Measurements from ENCODE around the gene TP73. TPM values are rescaled to one million over a fixed set of nuclear protein-coding genes. Genes with fewer than 3 reads are reported as not detected.

TP73 gene
- total RNA-seq, 1 donor from 2014 or later: not detected

DNA sequence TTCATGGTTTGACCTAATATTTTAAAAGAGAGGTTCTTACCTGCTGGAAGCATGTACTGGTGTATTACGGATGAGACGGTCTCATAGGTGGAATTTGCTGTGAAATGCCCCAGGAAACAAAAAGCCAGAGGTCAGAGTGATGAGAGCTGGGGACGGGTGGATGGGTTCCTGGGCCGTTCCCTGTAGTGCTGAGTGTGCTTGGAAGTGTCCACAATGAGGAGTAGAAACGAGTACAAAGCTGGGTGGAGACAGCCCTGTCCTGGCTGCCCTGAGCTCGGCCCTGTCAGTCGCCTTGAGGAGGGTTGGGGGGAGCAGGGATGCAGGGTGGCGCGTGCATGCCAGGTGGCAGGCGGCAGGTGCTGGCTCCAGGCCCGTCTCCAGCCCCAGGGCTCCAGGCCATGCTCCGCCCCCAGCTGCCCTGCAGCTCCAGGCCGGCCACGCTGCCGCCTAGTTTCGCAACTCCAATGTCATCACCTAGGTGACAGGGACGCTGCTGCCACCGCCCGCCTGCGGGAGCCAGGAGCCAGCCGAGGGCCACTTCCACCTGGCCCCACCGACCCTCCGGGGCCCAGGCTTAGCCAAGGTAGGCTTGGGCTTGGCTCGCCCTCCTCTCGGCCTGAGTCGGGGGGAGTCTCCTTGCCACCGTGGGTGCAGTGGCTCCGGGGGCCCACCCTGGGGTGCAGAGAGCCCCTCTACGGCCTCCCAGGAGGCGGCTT, 16.4 kb downstream of the TP73 start:
- Histone ChIP-seq H3K27me3 (no peaks in the 10 kb centered on the region), H3K27ac (no peak overlapping the region), H3K4me1 (no peaks in the 10 kb centered on the region), H3K36me3 (no peaks in the 10 kb centered on the region), H3K9me3 (no peaks in the 10 kb centered on the region), H3K4me3 (no peak overlapping the region)
- no peak for DNase-seq (ENCODE audit: low spot score in 2 of 2)
- intact Hi-C loops (cut with DNase I): no loop called here
- no peak for TF ChIP-seq CTCF (IDR thresholded peaks at IDR 0.05)

DNA sequence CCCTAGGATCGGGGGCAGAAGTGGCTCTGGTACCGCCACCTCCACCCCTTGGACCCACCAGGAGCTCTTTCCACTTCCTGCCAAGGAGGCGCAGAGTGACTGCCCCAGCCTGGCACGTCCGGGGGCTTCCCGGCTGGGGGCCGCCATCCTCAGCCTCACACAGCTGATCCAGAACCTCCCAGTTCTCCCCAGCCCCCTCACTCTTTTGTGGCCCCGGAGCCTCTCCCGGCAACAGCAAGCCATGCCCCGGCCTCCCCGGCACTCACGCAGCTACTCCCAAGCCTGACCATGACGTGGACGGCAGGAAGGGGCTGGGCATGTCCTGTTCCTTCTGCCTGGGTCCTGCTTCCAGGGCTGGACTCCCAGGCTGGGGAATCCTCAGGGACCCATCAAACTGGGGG, 17.1 kb downstream of the TP73 start:
- Histone ChIP-seq H3K9me3 (no peaks in the 10 kb centered on the region), H3K4me1 (no peaks in the 10 kb centered on the region), H3K4me3 (no peak overlapping the region), H3K27ac (no peak overlapping the region), H3K27me3 (no peaks in the 10 kb centered on the region), H3K36me3 (no peaks in the 10 kb centered on the region)
- intact Hi-C loops (cut with DNase I): no loop called here
- DNase-seq (ENCODE audit: low spot score in 2 of 2): no peak
- no peak for TF ChIP-seq CTCF (IDR thresholded peaks at IDR 0.05)

- no peaks in the 10 kb centered on the region for H3K27me3 ChIP-seq
- intact Hi-C loops (cut with DNase I): no loop called here
- H3K4me1 ChIP-seq: no peaks in the 10 kb centered on the region
- H3K9me3 ChIP-seq: no peaks in the 10 kb centered on the region
- no peaks in the 10 kb centered on the region for H3K36me3 ChIP-seq
- TF ChIP-seq CTCF (IDR thresholded peaks at IDR 0.05): no peak
- no peak overlapping the region for H3K4me3 ChIP-seq
- H3K27ac ChIP-seq: no peak overlapping the region
- no peak for DNase-seq (ENCODE audit: low spot score in 2 of 2)
Observed at GRCh38 chr1:3669971-3670431, 17.7 kb downstream of the TP73 start.

GRCh38 chr1:3670823-3671265, 18.5 kb downstream of the TP73 start:
- no peaks in the 10 kb centered on the region for H3K4me1 ChIP-seq
- H3K4me3 ChIP-seq: no peak overlapping the region
- no peak for DNase-seq (ENCODE audit: low spot score in 2 of 2)
- no peaks in the 10 kb centered on the region for H3K27me3 ChIP-seq
- H3K27ac ChIP-seq: no peak overlapping the region
- H3K9me3 ChIP-seq: no peaks in the 10 kb centered on the region
- intact Hi-C loops (cut with DNase I): no loop called here
- no peak for TF ChIP-seq CTCF (IDR thresholded peaks at IDR 0.05)
- no peaks in the 10 kb centered on the region for H3K36me3 ChIP-seq

DNA sequence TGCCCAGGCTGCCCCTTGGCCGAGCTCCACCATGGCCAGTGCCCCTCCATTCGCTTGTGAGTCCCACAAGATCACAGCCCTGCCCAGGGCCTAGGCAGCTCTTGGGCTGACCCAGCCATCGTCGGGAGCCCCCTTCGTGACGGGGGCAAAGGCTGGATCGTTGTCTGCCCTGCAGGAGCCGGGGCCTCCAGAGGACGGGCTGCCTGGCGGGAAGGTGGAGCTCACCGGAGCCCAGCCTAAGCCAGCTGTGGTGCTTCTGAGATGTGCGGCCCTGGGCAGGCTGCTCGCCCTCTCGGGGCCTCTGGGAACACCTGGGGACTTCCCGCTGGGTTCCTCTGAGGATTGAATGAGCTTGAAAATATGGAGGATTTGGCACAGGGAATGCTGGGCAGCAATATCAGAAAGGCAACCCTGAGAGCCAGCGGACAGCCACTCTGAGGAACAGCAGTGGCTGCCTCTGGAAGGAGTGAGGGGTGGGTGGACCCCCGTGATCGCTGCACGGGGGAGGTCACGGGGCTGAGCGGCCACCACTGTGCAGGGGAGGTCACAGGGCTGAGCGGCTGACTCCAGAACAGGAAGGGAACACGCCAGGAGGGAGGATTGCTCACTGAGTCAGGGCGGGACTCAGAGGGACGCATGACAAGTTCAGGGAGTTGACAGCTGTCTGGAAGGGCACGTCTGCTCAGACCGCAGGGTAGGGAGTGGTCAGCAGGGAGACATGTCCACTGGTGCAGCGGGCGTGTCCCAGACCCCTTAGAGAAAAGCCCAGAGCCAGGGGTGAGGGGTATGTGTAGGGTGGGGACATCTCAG, 19.3 kb downstream of the TP73 start:
- Histone ChIP-seq H3K9me3 (no peaks in the 10 kb centered on the region), H3K27ac (no peak overlapping the region), H3K27me3 (no peaks in the 10 kb centered on the region), H3K4me3 (no peak overlapping the region), H3K4me1 (no peaks in the 10 kb centered on the region), H3K36me3 (no peaks in the 10 kb centered on the region)
- intact Hi-C loops (cut with DNase I): no loop called here
- DNase-seq (ENCODE audit: low spot score in 2 of 2): no peak
- no peak for TF ChIP-seq CTCF (IDR thresholded peaks at IDR 0.05)

All from ascending aorta (tissue), 2 donors.